OCI-LY1 (cell line): ENCODE data around the gene C1QTNF1.

Source experiments
- H2AFZ ChIP-seq: fragments of 200-600 bp; sonication (generic), shearing (Covaris generic); 2 replicates; pipeline ENCODE4 v1.6.0; 2014; ENCODE audit warnings: antibody characterized with exemption, mild to moderate bottlenecking, low read length
- H3F3A ChIP-seq: fragments of 200-600 bp; sonication (generic), shearing (Covaris generic); 2 replicates; pipeline ENCODE4 v1.6.0; 2014; ENCODE audit warnings: mild to moderate bottlenecking, antibody characterized with exemption, low read length, moderate library complexity; ENCODE audit not compliant: insufficient read depth
- H3K27ac ChIP-seq: fragments of 200-600 bp; sonication (generic); 2 replicates; pipeline ENCODE4 v1.5.1; 2014; ENCODE audit warnings: low read length, mixed run types, mild to moderate bottlenecking, low read depth; ENCODE audit not compliant: poor library complexity, severe bottlenecking
- H3K27me3 ChIP-seq: fragments of 200-600 bp; sonication (generic); 2 replicates; pipeline ENCODE4 v1.6.0; 2014; ENCODE audit warnings: antibody characterized with exemption, mild to moderate bottlenecking, low read length, moderate library complexity; ENCODE audit not compliant: insufficient read depth
- H3K36me3 ChIP-seq: fragments of 200-600 bp; sonication (generic); 2 replicates; pipeline ENCODE4 v1.6.1; 2014; ENCODE audit warnings: mild to moderate bottlenecking, antibody characterized with exemption, low read length, moderate library complexity, mixed read lengths; ENCODE audit not compliant: insufficient read depth
- H3K4me1 ChIP-seq: fragments of 200-600 bp; sonication (generic); 2 replicates; pipeline ENCODE4 v1.5.1; 2014; ENCODE audit warnings: mild to moderate bottlenecking, low read length, moderate library complexity; ENCODE audit not compliant: insufficient read depth, severe bottlenecking
- H3K4me2 ChIP-seq: fragments of 200-600 bp; sonication (generic), shearing (Covaris generic); 2 replicates; pipeline ENCODE4 v1.6.1; 2014; ENCODE audit warnings: low read length
- H3K4me3 ChIP-seq: fragments of 200-600 bp; sonication (generic); 2 replicates; pipeline ENCODE4 v1.5.1; 2014; ENCODE audit warnings: low read length, low read depth, mild to moderate bottlenecking, mixed read lengths; ENCODE audit not compliant: poor library complexity, severe bottlenecking
- H3K79me2 ChIP-seq: fragments of 200-600 bp; shearing (Covaris generic); 2 replicates; pipeline ENCODE4 v1.6.1; 2016; ENCODE audit warnings: mixed run types, low read length, mixed read lengths; ENCODE audit not compliant: insufficient read depth
- H3K9ac ChIP-seq: fragments of 200-600 bp; sonication (generic), shearing (Covaris generic); 2 replicates; pipeline ENCODE4 v1.6.1; 2014; ENCODE audit warnings: mild to moderate bottlenecking, low read length, mixed read lengths
- H3K9me2 ChIP-seq: fragments of 200-600 bp; sonication (generic), shearing (Covaris generic); 2 replicates; pipeline ENCODE4 v1.6.1; 2014; ENCODE audit warnings: low read depth, mild to moderate bottlenecking, low read length, mixed read lengths
- H3K9me3 ChIP-seq: fragments of 200-600 bp; shearing (Covaris generic); 2 replicates; pipeline ENCODE4 v1.6.1; 2014; ENCODE audit warnings: low read length, mixed read lengths
- H4K20me1 ChIP-seq: fragments of 200-600 bp; sonication (generic), shearing (Covaris generic); 2 replicates; pipeline ENCODE4 v1.6.0; 2016; ENCODE audit warnings: mild to moderate bottlenecking, low read length; ENCODE audit not compliant: insufficient read depth
- CTCF ChIP-seq: fragments of 200-600 bp; sonication (generic), shearing (Covaris generic); IDR thresholded peaks from 2 replicates; pipeline ENCODE4 v1.5.1; 2017; ENCODE audit warnings: mild to moderate bottlenecking, antibody characterized with exemption, low read length, moderate library complexity, mixed read lengths
- EZH2 ChIP-seq: fragments of 200-600 bp; sonication (generic), shearing (Covaris generic); IDR thresholded peaks from 2 replicates; pipeline ENCODE4 v1.8.0; 2017; ENCODE audit warnings: borderline replicate concordance, mixed run types, mild to moderate bottlenecking, antibody characterized with exemption, low read length, moderate library complexity, mixed read lengths

The C1QTNF1 gene

DNA sequence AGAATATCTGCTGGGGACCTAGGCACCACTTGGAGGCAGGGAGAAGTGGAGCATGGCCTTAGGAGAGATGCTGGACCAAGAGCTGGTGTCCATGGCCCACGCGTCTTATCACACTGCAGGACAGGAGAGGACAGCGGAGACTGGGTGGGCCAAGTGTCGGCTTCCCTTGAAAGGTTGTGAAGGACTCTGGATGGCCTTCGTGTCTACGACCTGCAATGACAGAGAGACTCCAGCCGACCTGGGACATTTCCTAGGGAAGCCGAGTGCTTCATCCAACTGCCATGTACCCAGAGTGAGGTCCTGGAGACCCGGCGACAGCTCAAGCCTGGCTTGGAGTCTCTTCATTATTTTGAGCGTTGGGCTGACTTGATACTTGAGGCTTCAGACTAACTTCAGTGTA is 20.5 kb downstream of the C1QTNF1 start:
- no peaks in the 10 kb centered on the region for H3K79me2 ChIP-seq
- H3K36me3 ChIP-seq: no peaks in the 10 kb centered on the region
- no peak overlapping the region for H3K4me2 ChIP-seq
- H4K20me1 ChIP-seq: no peaks in the 10 kb centered on the region
- no peaks in the 10 kb centered on the region for H3K9me2 ChIP-seq
- H3F3A ChIP-seq: no peaks in the 10 kb centered on the region
- no peaks in the 10 kb centered on the region for H3K4me1 ChIP-seq
- H3K27ac ChIP-seq: no peak overlapping the region
- H2AFZ ChIP-seq: no peak overlapping the region
- no peak overlapping the region for H3K9ac ChIP-seq
- no peaks in the 10 kb centered on the region for H3K9me3 ChIP-seq
- H3K27me3 ChIP-seq: no peaks in the 10 kb centered on the region
- no peak overlapping the region for H3K4me3 ChIP-seq
- TF ChIP-seq CTCF: no peak

DNA sequence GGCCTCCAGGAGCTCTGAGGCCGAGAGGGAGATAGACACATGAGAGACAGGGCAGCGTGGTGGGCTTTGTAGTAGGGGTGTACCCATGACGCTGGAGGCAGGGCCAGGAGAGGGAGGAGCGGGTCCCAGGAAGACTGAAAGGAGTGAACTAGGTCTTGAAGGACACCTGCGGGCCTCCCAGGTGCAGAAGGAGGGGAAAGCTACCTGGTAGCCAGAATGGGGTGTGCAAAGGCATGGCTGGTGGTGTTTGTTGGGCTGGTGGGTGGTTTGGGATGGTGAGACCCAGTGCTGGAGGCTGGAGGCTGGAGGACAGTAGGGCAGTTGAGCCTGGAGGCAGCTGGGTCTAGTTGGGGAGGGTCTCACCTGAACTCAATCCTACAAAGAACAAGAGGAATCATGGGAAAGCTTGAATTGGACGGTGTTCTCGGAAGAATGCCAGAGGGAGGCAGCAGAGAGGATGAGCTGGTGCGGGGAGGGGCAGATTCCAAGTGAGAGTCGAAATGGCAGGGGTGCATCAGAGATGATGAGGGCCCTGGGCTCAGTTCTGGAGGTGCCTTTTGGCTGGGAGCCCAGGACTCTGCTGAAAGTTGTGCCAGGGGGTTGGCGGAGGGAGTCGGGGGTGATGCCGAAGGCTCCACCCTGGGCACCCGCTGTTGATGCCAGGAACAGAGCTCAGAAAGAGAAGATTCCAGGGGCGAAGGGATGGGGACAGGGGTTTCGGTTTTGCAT is 21.2 kb downstream of the C1QTNF1 start:
- H2AFZ ChIP-seq: no peak overlapping the region
- no peaks in the 10 kb centered on the region for H3K36me3 ChIP-seq
- H3K27ac ChIP-seq: no peak overlapping the region
- no peak overlapping the region for H3K4me2 ChIP-seq
- H3K27me3 ChIP-seq: no peaks in the 10 kb centered on the region
- H3K4me3 ChIP-seq: no peak overlapping the region
- no peaks in the 10 kb centered on the region for H3K79me2 ChIP-seq
- TF ChIP-seq CTCF (no peak), EZH2 (no peak)
- H3K9me3 ChIP-seq: no peaks in the 10 kb centered on the region
- H3K9me2 ChIP-seq: no peaks in the 10 kb centered on the region
- H3K4me1 ChIP-seq: no peaks in the 10 kb centered on the region
- H4K20me1 ChIP-seq: no peaks in the 10 kb centered on the region
- no peak overlapping the region for H3K9ac ChIP-seq
- no peaks in the 10 kb centered on the region for H3F3A ChIP-seq

DNA sequence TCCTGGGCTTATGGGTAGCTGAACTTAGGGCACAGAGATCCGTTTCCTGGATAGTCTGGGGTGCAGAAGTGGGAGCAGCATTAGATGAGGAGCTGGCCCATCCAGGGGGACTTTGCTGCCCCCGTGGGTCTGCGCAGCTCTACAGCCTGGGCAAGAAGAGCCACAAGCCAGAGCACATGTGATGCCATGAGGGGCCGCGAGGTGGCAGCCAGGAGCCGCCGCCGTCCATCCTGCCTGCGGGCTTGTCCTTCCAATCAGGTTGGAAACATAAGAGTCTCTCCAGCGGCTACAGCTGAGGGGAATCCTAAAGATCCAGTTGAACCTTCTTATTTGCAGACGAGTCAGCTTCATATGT is 21.9 kb downstream of the C1QTNF1 start:
- TF ChIP-seq EZH2: no peak
- peak; percentile 86 for TF ChIP-seq CTCF
- Histone ChIP-seq H3K36me3 (no peaks in the 10 kb centered on the region), H3K27me3 (no peaks in the 10 kb centered on the region), H3K27ac (no peak overlapping the region), H3K9me2 (no peaks in the 10 kb centered on the region), H3K79me2 (no peaks in the 10 kb centered on the region), H3K9ac (no peak overlapping the region), H4K20me1 (no peaks in the 10 kb centered on the region), H2AFZ (no peak overlapping the region), H3K4me2 (no peak overlapping the region), H3K4me3 (no peak overlapping the region), H3K9me3 (no peaks in the 10 kb centered on the region), H3K4me1 (no peaks in the 10 kb centered on the region), H3F3A (no peaks in the 10 kb centered on the region)
